Calu3 (cell line): ENCODE measurements around the gene POLE3. TPM values are rescaled to one million over a fixed set of nuclear protein-coding genes. Genes with fewer than 3 reads are reported as not detected.
A peak's percentile ranks its signal among the peaks of the same experiment; 100 is the strongest.

Source experiments
- BruUV-seq: library from RNA; stranded (reverse); fragments of 400-500 nt; replicated peaks from 2 replicates; lab custom pipeline; 2021; lab: Mats Ljungman, UMichigan
- CTCF ChIA-PET: fragments of 300-600 bp; sonication (Branson Sonifier 250); formaldehyde crosslinking; loops from one replicate; lab custom pipeline; 2022; ENCODE audit warnings: antibody characterized with exemption; lab: Charles Lee
- DNase-seq: peaks from one replicate; pipeline ENCODE4 v3.0.0; 2022
- H3K27ac Mint-ChIP-seq: one replicate; pipeline ENCODE4 v1.8.0; 2022; ENCODE audit warnings: mixed read lengths; ENCODE audit not compliant: unreplicated experiment
- H3K27me3 Mint-ChIP-seq: one replicate; pipeline ENCODE4 v1.8.0; 2022; ENCODE audit warnings: mixed read lengths; ENCODE audit not compliant: unreplicated experiment
- H3K36me3 Mint-ChIP-seq: one replicate; pipeline ENCODE4 v1.8.0; 2022; ENCODE audit warnings: mild to moderate bottlenecking, moderate library complexity, mixed read lengths; ENCODE audit not compliant: insufficient read depth, unreplicated experiment
- H3K4me1 Mint-ChIP-seq: one replicate; pipeline ENCODE4 v1.8.0; 2022; ENCODE audit warnings: mild to moderate bottlenecking, low read depth, mixed read lengths; ENCODE audit not compliant: unreplicated experiment
- H3K4me3 Mint-ChIP-seq: one replicate; pipeline ENCODE4 v1.8.0; 2022; ENCODE audit warnings: mild to moderate bottlenecking, low read depth, moderate library complexity, mixed read lengths; ENCODE audit not compliant: unreplicated experiment
- H3K9me3 Mint-ChIP-seq: one replicate; pipeline ENCODE4 v1.8.0; 2022; ENCODE audit warnings: low read depth, mixed read lengths; ENCODE audit not compliant: unreplicated experiment
- intact Hi-C: fragments of 100-400 bp; cut with micrococcal nuclease; formaldehyde crosslinking; loops from one replicate; pipeline ENCODE4 v1.10.0; 2022; ENCODE audit not compliant: unreplicated experiment
- total RNA-seq: library from RNA; stranded (reverse); gene quantifications from 2 replicates; pipeline ENCODE4 v1.2.3, GENCODE V29; 2022
- TF ChIP-seq, protein P1 (sequence below): fragments of 200-600 bp; IDR thresholded peaks from one replicate; pipeline ENCODE4 v1.8.0; 2022; ENCODE audit warnings: antibody characterized with exemption; ENCODE audit not compliant: unreplicated experiment

Gene POLE3
- total RNA-seq, 1 experiment from 2014 or later, result 37.7 TPM

GRCh38 chr9:113389451-113389850, 21.0 kb downstream of the POLE3 start:
- no TSS peak for BruUV-seq
- Mint-ChIP-seq H3K36me3 (peaks cover 13% of the 10 kb centered on the region), H3K27ac (no peak overlapping the region), H3K9me3 (no peaks in the 10 kb centered on the region), H3K27me3 (no peaks in the 10 kb centered on the region), H3K4me1 (peaks cover 21% of the 10 kb centered on the region), H3K4me3 (no peak overlapping the region)
- intact Hi-C loops, result loop anchor here (5.0 kb wide), 1 partner anchor 47 kb away; the partner anchor contains the start of gene WDR31
- CTCF ChIA-PET, result no interaction called here
- TF ChIP-seq, protein P1, sequence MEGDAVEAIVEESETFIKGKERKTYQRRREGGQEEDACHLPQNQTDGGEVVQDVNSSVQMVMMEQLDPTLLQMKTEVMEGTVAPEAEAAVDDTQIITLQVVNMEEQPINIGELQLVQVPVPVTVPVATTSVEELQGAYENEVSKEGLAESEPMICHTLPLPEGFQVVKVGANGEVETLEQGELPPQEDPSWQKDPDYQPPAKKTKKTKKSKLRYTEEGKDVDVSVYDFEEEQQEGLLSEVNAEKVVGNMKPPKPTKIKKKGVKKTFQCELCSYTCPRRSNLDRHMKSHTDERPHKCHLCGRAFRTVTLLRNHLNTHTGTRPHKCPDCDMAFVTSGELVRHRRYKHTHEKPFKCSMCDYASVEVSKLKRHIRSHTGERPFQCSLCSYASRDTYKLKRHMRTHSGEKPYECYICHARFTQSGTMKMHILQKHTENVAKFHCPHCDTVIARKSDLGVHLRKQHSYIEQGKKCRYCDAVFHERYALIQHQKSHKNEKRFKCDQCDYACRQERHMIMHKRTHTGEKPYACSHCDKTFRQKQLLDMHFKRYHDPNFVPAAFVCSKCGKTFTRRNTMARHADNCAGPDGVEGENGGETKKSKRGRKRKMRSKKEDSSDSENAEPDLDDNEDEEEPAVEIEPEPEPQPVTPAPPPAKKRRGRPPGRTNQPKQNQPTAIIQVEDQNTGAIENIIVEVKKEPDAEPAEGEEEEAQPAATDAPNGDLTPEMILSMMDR, result no peak
- DNase-seq, result no peak

DNA sequence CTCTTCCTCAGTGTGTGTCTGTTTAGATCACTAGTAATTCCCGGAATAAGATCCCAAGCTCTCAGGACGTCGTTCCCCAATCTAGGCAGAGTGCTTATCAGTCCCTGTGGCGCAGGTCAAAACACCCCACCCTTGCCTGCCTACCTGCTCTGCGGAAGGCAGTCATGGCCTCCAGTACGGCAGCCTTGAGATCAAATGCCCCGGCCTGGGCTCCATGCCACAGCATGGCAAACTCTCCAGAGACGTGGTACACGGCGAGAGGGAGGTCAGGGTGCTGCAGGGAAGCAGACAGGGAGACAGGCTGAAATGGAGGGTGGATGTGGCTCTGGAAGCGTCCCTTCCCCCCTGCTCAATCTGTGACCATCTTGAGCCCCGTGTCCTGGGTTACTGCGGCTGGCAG, 21.6 kb downstream of the POLE3 start:
- no peaks in the 10 kb centered on the region for H3K27me3 Mint-ChIP-seq
- H3K9me3 Mint-ChIP-seq, result no peaks in the 10 kb centered on the region
- DNase-seq, result no peak
- intact Hi-C loops, result loop anchor here (5.0 kb wide), 1 partner anchor 47 kb away; the partner anchor contains the start of gene WDR31
- BruUV-seq, result no TSS peak
- no peak overlapping the region for H3K27ac Mint-ChIP-seq
- CTCF ChIA-PET, result no interaction called here
- H3K4me3 Mint-ChIP-seq, result no peak overlapping the region
- peaks cover 13% of the 10 kb centered on the region for H3K36me3 Mint-ChIP-seq
- TF ChIP-seq, protein P1, result no peak
- H3K4me1 Mint-ChIP-seq, result peaks cover 21% of the 10 kb centered on the region

DNA sequence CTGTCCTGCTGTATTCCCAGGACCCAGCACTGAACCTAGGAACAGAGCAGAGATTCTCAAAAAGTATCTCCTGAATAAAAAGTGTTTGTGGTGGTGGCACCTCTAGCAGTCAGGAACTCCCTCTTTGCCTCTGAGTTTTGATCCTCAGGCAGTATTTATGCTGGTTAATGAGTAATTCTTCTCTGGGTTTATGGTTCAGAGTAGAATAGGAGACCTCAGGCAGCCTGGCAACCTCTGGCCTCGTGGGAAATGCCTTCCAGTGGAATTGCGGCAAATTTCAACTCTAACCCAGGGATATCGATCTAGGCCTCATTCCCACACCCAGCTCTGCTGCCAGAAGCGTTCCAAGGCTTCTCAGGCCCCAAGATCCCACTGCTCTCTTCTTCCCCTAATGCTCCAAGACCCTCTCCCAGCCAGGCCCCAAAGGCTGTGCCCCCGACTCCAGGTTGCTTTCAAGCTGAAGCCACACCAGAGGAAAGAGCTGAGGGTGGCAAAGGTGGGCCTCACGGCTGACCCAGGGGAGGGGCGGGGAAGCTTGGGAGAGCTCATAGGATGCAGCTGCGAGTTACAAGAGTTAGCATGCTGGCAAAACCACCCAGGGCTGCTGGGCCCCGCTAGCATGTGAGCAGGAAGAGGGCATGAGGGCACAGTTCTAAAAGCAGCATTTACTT, 22.8 kb downstream of the POLE3 start:
- CTCF ChIA-PET, result interaction anchor here (0.6 kb wide), 1 partner anchor 22 kb away, joined by 3 read pairs; the partner anchor contains the start of gene POLE3
- Mint-ChIP-seq H3K9me3 (no peaks in the 10 kb centered on the region), H3K27me3 (no peaks in the 10 kb centered on the region), H3K4me1 (peaks cover 30% of the 10 kb centered on the region), H3K36me3 (peaks cover 13% of the 10 kb centered on the region), H3K27ac (peak overlapping the region; percentile 66), H3K4me3 (peak overlapping the region; percentile 24)
- TF ChIP-seq, protein P1, result no peak
- BruUV-seq, result no TSS peak
- no peak for DNase-seq
- intact Hi-C loops, result loop anchor here (5.0 kb wide), 1 partner anchor 45 kb away; the partner anchor contains the start of gene WDR31

GRCh38 chr9:113386571-113387393, 23.7 kb downstream of the POLE3 start:
- Mint-ChIP-seq H3K4me1 (peaks cover 38% of the 10 kb centered on the region), H3K4me3 (peak overlapping the region; percentile 24), H3K36me3 (peaks cover 19% of the 10 kb centered on the region), H3K9me3 (no peaks in the 10 kb centered on the region), H3K27ac (peak overlapping the region; percentile 66), H3K27me3 (no peaks in the 10 kb centered on the region)
- intact Hi-C loops, result loop anchor here (5.0 kb wide), 1 partner anchor 44 kb away; the partner anchor contains the start of gene WDR31
- CTCF ChIA-PET, result no interaction called here
- BruUV-seq, result TSS peak; percentile 77
- no peak for DNase-seq
- TF ChIP-seq, protein P1, result no peak
